Limb (tissue), 2 donors: ENCODE measurements around the gene DIPK1B.

Source experiments
- DNase-seq, 2 donors: peaks; one replicate each; pipeline ENCODE4 v3.0.0-alpha.2; 2016; ENCODE audit errors: extremely low spot score in 2 of 2

DIPK1B gene

GRCh38 chr9:136738960-136739359 lies 26.6 kb downstream of the DIPK1B start:
- no peak for DNase-seq

DNA sequence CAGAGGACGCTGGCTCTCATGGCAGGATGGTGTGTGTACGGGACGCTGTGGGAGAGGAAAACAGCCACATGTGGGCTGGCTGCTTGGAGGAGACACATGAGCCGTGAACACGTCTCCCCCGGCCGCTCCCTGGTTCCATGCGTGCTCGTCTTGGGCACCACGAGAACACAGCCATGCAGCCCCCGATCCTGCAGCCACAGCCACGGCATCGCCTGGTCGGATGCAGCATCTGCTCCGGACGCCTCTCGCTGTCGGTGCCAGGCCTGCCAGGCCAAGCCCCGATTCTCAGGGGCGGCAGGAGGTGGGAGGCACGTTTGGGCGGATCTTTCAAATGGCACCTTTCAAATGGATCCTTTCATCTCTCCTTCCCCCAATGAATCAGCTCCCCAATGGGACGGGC lies 27.1 kb downstream of the DIPK1B start:
- no peak for DNase-seq

- DNase-seq: no peak
Observed at GRCh38 chr9:136740069-136740468, 27.7 kb downstream of the DIPK1B start.

- DNase-seq: no peak
Observed at GRCh38 chr9:136740491-136740890, 28.1 kb downstream of the DIPK1B start.

DNA sequence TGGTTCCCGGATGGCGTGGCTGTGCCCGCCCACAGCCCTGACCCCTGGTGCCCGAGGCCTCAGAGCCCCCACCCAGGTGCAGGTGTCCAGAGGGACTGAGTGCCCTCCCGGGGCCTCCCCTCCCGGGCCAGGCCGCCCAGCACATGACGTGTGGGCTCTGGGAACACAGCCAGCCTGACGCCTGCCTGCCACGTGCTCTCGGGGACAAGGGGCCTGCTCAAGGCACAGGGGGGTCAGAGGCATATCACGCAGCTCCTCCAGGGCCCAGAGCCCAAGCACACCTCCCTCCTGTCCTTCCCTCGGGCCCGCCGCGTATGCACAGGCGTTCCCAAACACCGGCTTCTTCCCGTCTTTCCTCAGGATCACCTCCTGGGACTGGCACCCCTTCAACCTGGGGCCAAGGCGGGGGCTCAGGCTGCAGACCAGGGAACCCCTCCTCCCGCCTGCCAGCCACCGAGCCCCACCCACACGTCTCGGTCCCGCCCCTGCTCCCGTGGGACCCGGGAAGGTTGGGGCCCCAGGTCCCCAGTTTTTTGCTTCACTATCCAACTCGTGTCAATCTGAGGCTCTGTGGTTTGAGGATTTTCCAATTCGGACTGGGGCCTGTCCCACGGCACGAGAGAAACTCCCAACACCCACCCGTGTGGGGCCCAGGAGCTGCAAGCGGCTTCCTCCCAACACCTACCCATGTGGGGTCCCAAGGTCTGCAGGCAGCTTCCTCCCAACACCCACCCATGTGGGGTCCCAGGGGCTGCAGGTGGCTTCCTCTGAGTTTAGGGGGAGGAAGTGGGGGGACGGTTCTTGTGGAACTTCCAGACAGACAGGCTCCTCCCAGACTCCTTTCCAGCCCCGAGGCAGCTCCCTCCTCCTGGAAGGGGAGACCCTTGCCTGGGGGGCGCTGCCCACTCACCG lies 28.9 kb downstream of the DIPK1B start:
- DNase-seq: no peak

- no peak for DNase-seq
Observed at GRCh38 chr9:136741883-136742571, 29.7 kb downstream of the DIPK1B start.

DNA sequence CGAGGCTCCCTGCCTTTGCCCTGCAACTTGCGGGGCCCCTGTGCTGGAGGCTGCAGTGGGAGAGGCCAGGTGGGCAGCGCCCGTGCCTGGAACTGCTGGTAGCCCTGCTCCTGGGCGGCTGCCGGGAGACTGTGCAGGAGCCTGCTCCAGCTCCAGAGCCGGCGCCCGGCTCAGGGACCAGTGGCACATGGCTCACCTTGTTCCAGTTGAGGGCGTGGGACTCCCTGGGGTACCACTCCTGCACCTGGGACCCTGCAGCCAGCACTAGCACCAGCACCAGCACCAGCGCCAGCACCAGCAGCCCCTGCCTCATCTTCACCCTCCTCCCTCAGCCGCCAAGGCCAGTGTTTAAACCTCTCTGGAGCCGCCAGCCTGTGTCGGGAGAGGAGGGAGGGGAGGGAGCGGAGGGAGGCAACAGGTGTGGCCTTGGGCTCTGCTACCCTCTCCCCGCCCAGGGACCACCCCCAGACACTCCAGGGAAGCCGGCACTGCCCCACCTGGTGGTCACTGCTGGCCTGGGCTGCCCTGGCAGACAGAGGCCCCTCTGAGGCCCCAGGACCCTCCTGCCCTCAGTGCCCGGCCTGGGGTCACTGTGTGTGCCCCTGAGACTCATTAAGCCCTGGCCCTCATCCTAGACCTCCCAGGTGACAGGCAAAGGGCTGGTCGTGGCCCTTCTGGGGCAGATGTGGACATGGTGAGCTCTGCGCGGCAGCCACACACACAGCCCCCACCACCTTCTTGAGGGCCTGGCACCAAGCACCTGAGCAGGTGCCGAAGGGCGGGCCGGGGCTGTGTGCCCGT lies 30.4 kb downstream of the DIPK1B start, which contains the start of gene LCN10:
Gene LCN10 (minus strand): TSS at position 350 of the 801 bp plus-strand sequence. CDS start 37 bp downstream, at position 313.
- no peak for DNase-seq

DNA sequence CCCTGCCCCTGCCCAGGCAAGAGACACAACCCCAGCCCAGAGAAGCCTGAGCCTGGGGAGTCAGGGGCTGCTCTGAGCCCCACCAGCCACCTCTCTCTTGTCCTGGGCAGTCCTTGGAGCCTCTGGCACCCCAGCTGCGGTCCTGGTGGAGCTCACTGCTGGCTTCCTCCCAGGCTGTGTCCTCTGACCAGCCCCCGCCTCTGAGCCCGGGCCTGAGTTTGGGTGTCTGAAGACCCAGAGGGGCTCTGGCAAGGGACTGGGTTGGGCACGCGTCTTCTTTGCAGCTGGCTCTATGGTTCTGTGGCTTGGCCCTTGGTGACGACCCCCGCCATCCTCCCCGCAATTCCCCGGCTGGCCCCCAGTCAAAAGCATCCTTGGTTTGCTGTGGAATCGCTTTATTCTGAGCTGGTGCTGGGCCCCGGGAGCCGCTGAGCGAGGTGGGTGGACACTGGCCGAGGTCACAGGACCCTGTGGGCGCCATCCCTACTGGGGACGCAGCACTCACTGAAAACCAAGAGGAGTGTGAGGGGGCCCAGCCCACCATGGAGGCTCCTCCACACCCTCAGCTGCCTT lies 31.4 kb downstream of the DIPK1B start:
- DNase-seq: no peak

DNA sequence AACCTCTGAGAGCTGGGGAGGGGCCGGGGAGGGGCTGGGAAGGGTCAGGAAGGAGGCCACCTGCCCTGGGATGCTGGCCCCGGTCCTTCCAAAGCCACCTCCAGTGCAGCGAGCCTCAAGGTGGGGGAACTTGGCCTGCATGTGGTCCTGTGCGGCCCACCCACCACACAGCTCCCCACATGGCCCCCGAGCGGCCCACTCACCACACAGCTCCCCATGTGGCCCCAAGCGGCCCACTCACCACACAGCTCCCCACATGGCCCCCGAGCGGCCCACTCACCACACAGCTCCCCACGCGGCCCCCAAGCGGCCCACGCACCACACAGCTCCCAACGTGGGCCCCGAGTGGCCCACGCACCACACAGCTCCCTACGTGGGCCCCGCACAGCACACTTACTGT lies 32.4 kb downstream of the DIPK1B start:
- no peak for DNase-seq

- DNase-seq: no peak
Observed at GRCh38 chr9:136745389-136746154, 33.2 kb downstream of the DIPK1B start.

- DNase-seq: no peak
Observed at GRCh38 chr9:136746155-136746490, 33.8 kb downstream of the DIPK1B start.

- no peak for DNase-seq
Observed at GRCh38 chr9:136746621-136747020, 34.2 kb downstream of the DIPK1B start.

GRCh38 chr9:136747161-136748060 lies 35.0 kb downstream of the DIPK1B start:
- DNase-seq: no peak

DNA sequence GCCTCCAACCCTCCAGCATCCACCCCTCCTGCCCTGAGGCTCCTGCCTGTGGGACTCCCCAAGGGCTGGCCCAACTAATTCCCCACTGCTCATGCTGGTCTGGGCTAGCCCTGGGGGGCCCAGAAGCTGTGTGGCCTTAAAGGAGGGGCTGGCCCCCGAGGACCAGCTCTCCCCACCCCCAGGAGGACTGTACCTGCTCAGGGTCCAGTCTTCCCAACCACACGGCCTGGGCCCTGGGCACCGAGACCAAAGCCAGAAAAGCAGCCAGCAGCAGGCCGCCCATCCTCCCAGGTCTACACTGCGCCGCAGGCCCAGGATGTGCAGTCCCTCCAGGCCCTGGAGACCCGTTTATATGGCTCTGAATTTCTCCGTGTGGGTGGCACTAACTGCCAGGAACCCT lies 35.8 kb downstream of the DIPK1B start, which contains the start of gene LCN6:
Gene LCN6 (minus strand): TSS at position 325 of the 400 bp plus-strand sequence. CDS start 42 bp downstream, at position 283.
- DNase-seq: peak in 1 of 2 donors; percentile 23

GRCh38 chr9:136748666-136749611 lies 36.6 kb downstream of the DIPK1B start:
- DNase-seq: peak in 1 of 2 donors; percentile 18

GRCh38 chr9:136750526-136750925 lies 38.2 kb downstream of the DIPK1B start:
- DNase-seq: no peak

DNA sequence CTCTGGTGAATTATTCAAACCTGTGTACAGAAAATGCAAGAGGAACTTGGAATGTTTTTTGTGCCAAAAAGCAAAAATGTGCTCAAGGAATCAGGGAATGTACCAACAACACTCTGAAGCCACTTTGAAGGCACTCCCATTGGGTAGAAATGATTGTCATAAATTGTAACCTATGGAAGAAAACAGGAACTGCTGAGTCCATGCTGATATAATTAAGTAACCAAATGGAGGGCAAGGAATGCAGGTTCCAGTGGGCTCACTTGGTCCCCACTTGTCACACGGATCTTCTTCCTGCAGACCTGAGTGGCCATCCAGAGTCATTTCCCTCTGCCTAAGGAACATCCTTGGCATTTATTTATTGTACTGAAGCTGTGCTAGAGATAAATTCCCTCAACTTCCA lies 38.9 kb downstream of the DIPK1B start:
- DNase-seq: no peak

GRCh38 chr9:136751814-136752213 lies 39.4 kb downstream of the DIPK1B start:
- no peak for DNase-seq
